ENCODE results near the gene DNAH14. TPM values are rescaled to one million over a fixed set of nuclear protein-coding genes. Genes with fewer than 3 reads are reported as not detected.

Gene DNAH14
- total and polyA plus RNA-seq, 10 of the 15 experiments (the other 5 are each of a cell fraction or from before 2014, with no cell fraction given), result 2.0 to 7.9 (median 4.8) TPM

DNA sequence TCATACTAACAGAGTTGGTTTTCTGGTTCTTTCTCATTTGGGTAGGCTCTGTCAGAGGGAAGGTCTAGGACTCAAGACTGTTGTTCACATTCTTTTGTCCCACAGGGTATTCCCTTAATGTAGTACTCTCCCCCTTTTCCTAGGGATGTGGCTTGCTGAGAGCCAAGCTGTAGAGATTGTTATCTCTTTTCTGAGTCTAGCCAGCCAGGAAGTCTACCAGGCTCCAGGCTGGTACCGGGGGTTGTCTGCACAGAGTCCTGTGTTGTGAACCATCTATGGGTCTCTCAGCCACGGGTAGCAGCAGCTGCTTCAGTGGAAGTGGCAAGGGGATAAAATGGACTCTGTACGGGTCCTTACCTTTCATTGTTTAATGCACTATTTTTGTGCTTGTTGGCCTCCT, 272.0 kb downstream of the DNAH14 start:
- H3K9me3 ChIP-seq (replicated peaks; ENCODE audit: control insufficient read depth, insufficient read depth, low read length), result no peaks in the 10 kb centered on the region
- no peaks in the 10 kb centered on the region for H3K36me3 ChIP-seq (ENCODE audit: control insufficient read depth in 2 of 2, insufficient read depth in 2 of 2, low read length in 1 of 2)
- DNase-seq (ENCODE audit: low read depth, low spot score) (no peak), ATAC-seq (no peak), FAIRE-seq (no peak)
- ChIA-PET POLR2A (interaction anchor here (0.7 kb wide), 1 partner anchor 160 kb away, joined by 6 read pairs; no protein-coding TSS in a partner anchor), CTCF (no interaction called here), SMC1A (ENCODE audit: uncharacterized antibody, unreplicated experiment) (no interaction called here), RAD21 (ENCODE audit: unreplicated experiment) (no interaction called here)
- WGBS (ENCODE audit: insufficient coverage, insufficient replicate concordance, low lambda C conversion rate, missing lambda C conversion rate), result 26% methylated on average over 3 of the region's 3 CpGs
- no peak overlapping the region for H3K4me2 ChIP-seq (ENCODE audit: control insufficient read depth, insufficient read depth)
- H4K20me1 ChIP-seq (ENCODE audit: control insufficient read depth, insufficient read depth), result no peaks in the 10 kb centered on the region
- H3K79me2 ChIP-seq (ENCODE audit: control insufficient read depth, insufficient read depth, low read length), result no peaks in the 10 kb centered on the region
- H2AFZ ChIP-seq (ENCODE audit: control insufficient read depth, low read depth, low read length), result no peak overlapping the region
- in situ Hi-C loops (cut with MboI), result no loop called here
- no peaks in the 10 kb centered on the region for H3K27me3 ChIP-seq (replicated peaks in 1 of 2; ENCODE audit: control insufficient read depth in 2 of 2, insufficient read depth in 2 of 2, low read length in 1 of 2)
- no peak overlapping the region for H3K9ac ChIP-seq (ENCODE audit: control insufficient read depth, insufficient read depth, low read length)
- H3K27ac ChIP-seq (ENCODE audit: control insufficient read depth, insufficient read depth), result no peak overlapping the region
- no peak overlapping the region for H3K4me3 ChIP-seq
- no TSS peak for BruUV-seq (replicated peaks)
- intact Hi-C loops (cut with micrococcal nuclease; ENCODE audit: unreplicated experiment), result no loop called here
- H3K4me1 ChIP-seq (ENCODE audit: control insufficient read depth, insufficient read depth, low read length), result no peaks in the 10 kb centered on the region
- no peak for TF ChIP-seq NR2C1 (IDR thresholded peaks at IDR 0.05)
- no peak for TF ChIP-seq RAD21 (IDR thresholded peaks at IDR 0.05; ENCODE audit: insufficient read depth, low read depth, low read length)
- TF ChIP-seq, protein P1, sequence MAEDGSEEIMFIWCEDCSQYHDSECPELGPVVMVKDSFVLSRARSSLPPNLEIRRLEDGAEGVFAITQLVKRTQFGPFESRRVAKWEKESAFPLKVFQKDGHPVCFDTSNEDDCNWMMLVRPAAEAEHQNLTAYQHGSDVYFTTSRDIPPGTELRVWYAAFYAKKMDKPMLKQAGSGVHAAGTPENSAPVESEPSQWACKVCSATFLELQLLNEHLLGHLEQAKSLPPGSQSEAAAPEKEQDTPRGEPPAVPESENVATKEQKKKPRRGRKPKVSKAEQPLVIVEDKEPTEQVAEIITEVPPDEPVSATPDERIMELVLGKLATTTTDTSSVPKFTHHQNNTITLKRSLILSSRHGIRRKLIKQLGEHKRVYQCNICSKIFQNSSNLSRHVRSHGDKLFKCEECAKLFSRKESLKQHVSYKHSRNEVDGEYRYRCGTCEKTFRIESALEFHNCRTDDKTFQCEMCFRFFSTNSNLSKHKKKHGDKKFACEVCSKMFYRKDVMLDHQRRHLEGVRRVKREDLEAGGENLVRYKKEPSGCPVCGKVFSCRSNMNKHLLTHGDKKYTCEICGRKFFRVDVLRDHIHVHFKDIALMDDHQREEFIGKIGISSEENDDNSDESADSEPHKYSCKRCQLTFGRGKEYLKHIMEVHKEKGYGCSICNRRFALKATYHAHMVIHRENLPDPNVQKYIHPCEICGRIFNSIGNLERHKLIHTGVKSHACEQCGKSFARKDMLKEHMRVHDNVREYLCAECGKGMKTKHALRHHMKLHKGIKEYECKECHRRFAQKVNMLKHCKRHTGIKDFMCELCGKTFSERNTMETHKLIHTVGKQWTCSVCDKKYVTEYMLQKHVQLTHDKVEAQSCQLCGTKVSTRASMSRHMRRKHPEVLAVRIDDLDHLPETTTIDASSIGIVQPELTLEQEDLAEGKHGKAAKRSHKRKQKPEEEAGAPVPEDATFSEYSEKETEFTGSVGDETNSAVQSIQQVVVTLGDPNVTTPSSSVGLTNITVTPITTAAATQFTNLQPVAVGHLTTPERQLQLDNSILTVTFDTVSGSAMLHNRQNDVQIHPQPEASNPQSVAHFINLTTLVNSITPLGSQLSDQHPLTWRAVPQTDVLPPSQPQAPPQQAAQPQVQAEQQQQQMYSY (CRISPR knock-in tag; IDR thresholded peaks at IDR 0.05), result no peak
- TF ChIP-seq ATF7 (IDR thresholded peaks at IDR 0.05; ENCODE audit: low read depth), result no peak
- no peak for TF ChIP-seq MTA3 (IDR thresholded peaks at IDR 0.05; ENCODE audit: borderline replicate concordance, low read length)
- TF ChIP-seq, protein P2, sequence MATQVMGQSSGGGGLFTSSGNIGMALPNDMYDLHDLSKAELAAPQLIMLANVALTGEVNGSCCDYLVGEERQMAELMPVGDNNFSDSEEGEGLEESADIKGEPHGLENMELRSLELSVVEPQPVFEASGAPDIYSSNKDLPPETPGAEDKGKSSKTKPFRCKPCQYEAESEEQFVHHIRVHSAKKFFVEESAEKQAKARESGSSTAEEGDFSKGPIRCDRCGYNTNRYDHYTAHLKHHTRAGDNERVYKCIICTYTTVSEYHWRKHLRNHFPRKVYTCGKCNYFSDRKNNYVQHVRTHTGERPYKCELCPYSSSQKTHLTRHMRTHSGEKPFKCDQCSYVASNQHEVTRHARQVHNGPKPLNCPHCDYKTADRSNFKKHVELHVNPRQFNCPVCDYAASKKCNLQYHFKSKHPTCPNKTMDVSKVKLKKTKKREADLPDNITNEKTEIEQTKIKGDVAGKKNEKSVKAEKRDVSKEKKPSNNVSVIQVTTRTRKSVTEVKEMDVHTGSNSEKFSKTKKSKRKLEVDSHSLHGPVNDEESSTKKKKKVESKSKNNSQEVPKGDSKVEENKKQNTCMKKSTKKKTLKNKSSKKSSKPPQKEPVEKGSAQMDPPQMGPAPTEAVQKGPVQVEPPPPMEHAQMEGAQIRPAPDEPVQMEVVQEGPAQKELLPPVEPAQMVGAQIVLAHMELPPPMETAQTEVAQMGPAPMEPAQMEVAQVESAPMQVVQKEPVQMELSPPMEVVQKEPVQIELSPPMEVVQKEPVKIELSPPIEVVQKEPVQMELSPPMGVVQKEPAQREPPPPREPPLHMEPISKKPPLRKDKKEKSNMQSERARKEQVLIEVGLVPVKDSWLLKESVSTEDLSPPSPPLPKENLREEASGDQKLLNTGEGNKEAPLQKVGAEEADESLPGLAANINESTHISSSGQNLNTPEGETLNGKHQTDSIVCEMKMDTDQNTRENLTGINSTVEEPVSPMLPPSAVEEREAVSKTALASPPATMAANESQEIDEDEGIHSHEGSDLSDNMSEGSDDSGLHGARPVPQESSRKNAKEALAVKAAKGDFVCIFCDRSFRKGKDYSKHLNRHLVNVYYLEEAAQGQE (IDR thresholded peaks at IDR 0.05; ENCODE audit: low read depth, low read length), result no peak
- no peak for TF ChIP-seq ZNF24 (IDR thresholded peaks at IDR 0.05)
- TF ChIP-seq, protein P3, sequence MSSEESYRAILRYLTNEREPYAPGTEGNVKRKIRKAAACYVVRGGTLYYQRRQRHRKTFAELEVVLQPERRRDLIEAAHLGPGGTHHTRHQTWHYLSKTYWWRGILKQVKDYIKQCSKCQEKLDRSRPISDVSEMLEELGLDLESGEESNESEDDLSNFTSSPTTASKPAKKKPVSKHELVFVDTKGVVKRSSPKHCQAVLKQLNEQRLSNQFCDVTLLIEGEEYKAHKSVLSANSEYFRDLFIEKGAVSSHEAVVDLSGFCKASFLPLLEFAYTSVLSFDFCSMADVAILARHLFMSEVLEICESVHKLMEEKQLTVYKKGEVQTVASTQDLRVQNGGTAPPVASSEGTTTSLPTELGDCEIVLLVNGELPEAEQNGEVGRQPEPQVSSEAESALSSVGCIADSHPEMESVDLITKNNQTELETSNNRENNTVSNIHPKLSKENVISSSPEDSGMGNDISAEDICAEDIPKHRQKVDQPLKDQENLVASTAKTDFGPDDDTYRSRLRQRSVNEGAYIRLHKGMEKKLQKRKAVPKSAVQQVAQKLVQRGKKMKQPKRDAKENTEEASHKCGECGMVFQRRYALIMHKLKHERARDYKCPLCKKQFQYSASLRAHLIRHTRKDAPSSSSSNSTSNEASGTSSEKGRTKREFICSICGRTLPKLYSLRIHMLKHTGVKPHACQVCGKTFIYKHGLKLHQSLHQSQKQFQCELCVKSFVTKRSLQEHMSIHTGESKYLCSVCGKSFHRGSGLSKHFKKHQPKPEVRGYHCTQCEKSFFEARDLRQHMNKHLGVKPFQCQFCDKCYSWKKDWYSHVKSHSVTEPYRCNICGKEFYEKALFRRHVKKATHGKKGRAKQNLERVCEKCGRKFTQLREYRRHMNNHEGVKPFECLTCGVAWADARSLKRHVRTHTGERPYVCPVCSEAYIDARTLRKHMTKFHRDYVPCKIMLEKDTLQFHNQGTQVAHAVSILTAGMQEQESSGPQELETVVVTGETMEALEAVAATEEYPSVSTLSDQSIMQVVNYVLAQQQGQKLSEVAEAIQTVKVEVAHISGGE (CRISPR knock-in tag; IDR thresholded peaks at IDR 0.05), result no peak
- TF ChIP-seq, protein P4, sequence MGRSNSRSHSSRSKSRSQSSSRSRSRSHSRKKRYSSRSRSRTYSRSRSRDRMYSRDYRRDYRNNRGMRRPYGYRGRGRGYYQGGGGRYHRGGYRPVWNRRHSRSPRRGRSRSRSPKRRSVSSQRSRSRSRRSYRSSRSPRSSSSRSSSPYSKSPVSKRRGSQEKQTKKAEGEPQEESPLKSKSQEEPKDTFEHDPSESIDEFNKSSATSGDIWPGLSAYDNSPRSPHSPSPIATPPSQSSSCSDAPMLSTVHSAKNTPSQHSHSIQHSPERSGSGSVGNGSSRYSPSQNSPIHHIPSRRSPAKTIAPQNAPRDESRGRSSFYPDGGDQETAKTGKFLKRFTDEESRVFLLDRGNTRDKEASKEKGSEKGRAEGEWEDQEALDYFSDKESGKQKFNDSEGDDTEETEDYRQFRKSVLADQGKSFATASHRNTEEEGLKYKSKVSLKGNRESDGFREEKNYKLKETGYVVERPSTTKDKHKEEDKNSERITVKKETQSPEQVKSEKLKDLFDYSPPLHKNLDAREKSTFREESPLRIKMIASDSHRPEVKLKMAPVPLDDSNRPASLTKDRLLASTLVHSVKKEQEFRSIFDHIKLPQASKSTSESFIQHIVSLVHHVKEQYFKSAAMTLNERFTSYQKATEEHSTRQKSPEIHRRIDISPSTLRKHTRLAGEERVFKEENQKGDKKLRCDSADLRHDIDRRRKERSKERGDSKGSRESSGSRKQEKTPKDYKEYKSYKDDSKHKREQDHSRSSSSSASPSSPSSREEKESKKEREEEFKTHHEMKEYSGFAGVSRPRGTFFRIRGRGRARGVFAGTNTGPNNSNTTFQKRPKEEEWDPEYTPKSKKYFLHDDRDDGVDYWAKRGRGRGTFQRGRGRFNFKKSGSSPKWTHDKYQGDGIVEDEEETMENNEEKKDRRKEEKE (IDR thresholded peaks at IDR 0.05), result no peak
- TF ChIP-seq WRNIP1 (IDR thresholded peaks at IDR 0.05; ENCODE audit: borderline replicate concordance, low read depth, low read length), result no peak
- TF ChIP-seq MXI1 (IDR thresholded peaks at IDR 0.05; ENCODE audit: low read depth, low read length), result no peak

All from GM12878 (cell line).